Tibial nerve (tissue), 4 donors: Measurements from ENCODE around the gene BRPF3.

Experiments used
- EP300 ChIP-seq, 2 donors: sonication (generic); formaldehyde crosslinking; IDR thresholded peaks; one replicate each; pipeline ENCODE4 v1.6.1; 2017; ENCODE audit warnings: antibody characterized with exemption in 2 of 2, mild to moderate bottlenecking in 1 of 2
- POLR2A ChIP-seq, 2 donors: fragments of 450-650 bp; IDR thresholded peaks; one replicate each; pipeline ENCODE4 v1.6.1; 2017; ENCODE audit warnings: antibody characterized with exemption in 2 of 2, mild to moderate bottlenecking in 2 of 2, moderate library complexity in 2 of 2
- TF ChIP-seq, protein P1 (sequence below), 5 experiments: fragments of 200-600 bp in 3 of 5; fragments of 450-650 bp in 2 of 5; sonication (generic) in 3 of 5; IDR thresholded peaks; one replicate each; pipeline ENCODE4 v1.5.1; 2016 to 2019; ENCODE audit warnings: antibody characterized with exemption in 5 of 5, mild to moderate bottlenecking in 3 of 5, moderate library complexity in 2 of 5

DNA sequence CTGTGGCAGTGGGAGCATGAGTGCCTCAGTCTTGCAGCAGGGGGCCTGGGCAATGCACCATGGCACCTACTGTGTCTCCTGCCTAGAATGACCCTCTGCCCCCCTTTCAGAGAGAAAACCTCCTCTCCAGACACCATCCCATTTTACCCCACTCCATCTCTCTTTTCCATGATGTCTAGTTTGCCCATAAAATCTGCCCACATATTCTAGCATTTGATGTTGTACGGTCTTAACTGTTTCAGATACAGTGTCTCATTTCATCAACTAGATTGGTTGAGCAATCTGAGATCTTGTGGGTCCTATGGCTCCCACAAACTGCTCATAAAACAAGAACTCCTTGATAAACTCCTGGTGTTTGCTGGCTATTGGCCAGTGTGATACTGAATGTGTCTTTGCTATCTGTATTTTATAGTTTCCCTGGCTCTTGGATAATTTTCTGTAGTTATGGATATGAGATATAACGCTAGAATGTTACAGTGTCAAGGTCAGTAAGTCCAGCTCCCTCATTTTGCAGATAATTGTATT lies 81.5 kb downstream of the BRPF3 start:
- TF ChIP-seq POLR2A (IDR thresholded peaks at IDR 0.05) (no peak), EP300 (IDR thresholded peaks at IDR 0.05) (no peak)
- TF ChIP-seq, protein P1, sequence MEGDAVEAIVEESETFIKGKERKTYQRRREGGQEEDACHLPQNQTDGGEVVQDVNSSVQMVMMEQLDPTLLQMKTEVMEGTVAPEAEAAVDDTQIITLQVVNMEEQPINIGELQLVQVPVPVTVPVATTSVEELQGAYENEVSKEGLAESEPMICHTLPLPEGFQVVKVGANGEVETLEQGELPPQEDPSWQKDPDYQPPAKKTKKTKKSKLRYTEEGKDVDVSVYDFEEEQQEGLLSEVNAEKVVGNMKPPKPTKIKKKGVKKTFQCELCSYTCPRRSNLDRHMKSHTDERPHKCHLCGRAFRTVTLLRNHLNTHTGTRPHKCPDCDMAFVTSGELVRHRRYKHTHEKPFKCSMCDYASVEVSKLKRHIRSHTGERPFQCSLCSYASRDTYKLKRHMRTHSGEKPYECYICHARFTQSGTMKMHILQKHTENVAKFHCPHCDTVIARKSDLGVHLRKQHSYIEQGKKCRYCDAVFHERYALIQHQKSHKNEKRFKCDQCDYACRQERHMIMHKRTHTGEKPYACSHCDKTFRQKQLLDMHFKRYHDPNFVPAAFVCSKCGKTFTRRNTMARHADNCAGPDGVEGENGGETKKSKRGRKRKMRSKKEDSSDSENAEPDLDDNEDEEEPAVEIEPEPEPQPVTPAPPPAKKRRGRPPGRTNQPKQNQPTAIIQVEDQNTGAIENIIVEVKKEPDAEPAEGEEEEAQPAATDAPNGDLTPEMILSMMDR (IDR thresholded peaks at IDR 0.05), result no peak
